Karpas-422 (cell line): ENCODE data around the gene C17orf58. TPM values are rescaled to one million over a fixed set of nuclear protein-coding genes. Genes with fewer than 3 reads are reported as not detected.

Experiments
- small RNA-seq: library from RNA; depleted of rRNA; stranded (forward); fragments of <200 nt; gene quantifications from one replicate; pipeline ENCODE3, GENCODE V24; 2014
- total RNA-seq: library from RNA; depleted of rRNA; stranded (reverse); fragments of >200 nt; shearing (Covaris generic); gene quantifications from 2 replicates; pipeline ENCODE4 v1.2.3, GENCODE V29; 2014; ENCODE audit warnings: low replicate concordance; rRNA removed

The C17orf58 gene
- total RNA-seq, 1 experiment from 2014 or later, result 51.0 TPM

Small RNAs within 50 kb of the gene (small RNA-seq; reads per million reads assigned to genes)
- gene RN7SL622P, result not detected

Other genes starting within 250 kb of the C17orf58 start
- 197 and 310 TPM in 2 replicates for gene BPTF, start 171.0 kb downstream of the C17orf58 start, total RNA-seq
- 144 and 170 TPM in 2 replicates for gene KPNA2, start 39.3 kb upstream of the C17orf58 start, total RNA-seq